Measurements from ENCODE around the gene ARHGAP42.
"Not testable (repeated sequence)": the region's sequence is repeated elsewhere in the genome, so short reads cannot be mapped to it uniquely, and the experiment has no call there.

Gene ARHGAP42

GRCh38 chr11:100965346-100965745 lies 278.3 kb downstream of the ARHGAP42 start:
- DNase-seq (ENCODE audit: low read depth) = no peak

GRCh38 chr11:100966366-100966765 lies 279.3 kb downstream of the ARHGAP42 start:
- DNase-seq (ENCODE audit: low read depth) = no peak

DNA sequence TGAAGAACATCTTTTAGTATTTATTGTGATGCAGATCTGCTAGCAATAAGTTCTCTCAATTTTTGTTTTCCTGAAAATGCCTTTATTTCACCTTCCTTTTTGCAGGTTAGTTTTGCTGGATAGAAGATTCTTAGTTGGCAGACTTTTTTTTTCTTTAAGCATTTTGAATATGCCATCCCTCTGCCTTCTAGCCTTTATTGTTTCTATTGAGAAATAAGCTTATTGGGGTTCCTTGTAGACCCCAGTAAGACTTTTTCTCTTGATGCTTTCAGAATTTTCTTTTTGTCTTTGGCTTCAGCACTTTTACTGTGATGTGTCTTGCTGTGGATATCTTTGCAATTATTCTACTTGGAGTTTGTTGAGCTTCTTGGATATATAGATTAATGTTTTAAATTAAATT lies 281.9 kb downstream of the ARHGAP42 start:
- no peak for DNase-seq (ENCODE audit: low read depth)

- no peak for DNase-seq (ENCODE audit: low read depth)
These were observed 283.4 kb downstream of the ARHGAP42 start for GRCh38 chr11:100970283-100971164.

- DNase-seq (ENCODE audit: low read depth) = no peak
These were observed 285.0 kb downstream of the ARHGAP42 start for GRCh38 chr11:100972046-100972445.

DNA sequence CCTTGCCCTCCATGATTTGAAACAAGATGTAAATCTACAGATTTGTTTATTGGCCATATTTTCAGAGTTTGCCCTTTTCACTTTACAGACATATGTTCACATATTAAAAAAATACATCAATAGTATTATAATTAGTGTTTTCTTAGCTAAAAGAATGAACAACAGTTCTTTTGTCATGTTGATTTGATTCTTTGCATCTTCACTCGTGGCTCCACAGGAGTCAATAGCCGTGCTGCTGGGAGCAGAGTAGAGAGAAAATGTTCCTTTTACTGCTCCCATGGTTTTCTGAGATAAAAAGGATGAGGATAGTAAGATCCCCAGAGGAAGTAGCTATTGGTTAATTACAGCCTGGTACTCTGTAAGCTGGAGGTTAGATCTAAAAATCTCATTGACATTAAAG lies 291.4 kb downstream of the ARHGAP42 start:
- DNase-seq (ENCODE audit: low read depth) = no peak

- DNase-seq (ENCODE audit: low read depth) = no peak
These were observed 291.9 kb downstream of the ARHGAP42 start for GRCh38 chr11:100978939-100979338.

GRCh38 chr11:100980156-100980555 lies 293.1 kb downstream of the ARHGAP42 start:
- DNase-seq (ENCODE audit: low read depth) = peak; percentile 22

GRCh38 chr11:100981196-100981824 lies 294.2 kb downstream of the ARHGAP42 start:
- no peak for DNase-seq (ENCODE audit: low read depth)

DNA sequence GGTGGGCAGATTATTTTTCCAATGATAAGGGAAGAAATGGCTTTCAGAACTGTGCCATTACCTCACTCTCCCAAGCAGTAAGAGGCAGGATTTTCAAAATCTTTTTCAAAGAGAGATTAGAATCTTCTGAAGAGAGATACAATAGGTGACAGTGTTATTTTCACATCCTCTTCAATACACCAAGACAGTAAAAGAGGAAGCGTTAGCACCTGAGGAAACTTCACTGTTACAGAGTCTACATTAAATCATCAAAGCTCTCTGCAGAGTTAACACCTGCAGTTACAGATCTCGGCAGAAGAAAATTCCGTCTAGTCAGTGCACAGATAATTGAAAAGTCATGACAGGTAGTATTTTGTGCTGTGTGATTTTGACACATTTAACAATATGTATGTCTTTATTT lies 297.6 kb downstream of the ARHGAP42 start:
- no peak for DNase-seq (ENCODE audit: low read depth)

- DNase-seq (ENCODE audit: low read depth) = no peak
These were observed 303.8 kb downstream of the ARHGAP42 start for GRCh38 chr11:100990931-100991330.

DNA sequence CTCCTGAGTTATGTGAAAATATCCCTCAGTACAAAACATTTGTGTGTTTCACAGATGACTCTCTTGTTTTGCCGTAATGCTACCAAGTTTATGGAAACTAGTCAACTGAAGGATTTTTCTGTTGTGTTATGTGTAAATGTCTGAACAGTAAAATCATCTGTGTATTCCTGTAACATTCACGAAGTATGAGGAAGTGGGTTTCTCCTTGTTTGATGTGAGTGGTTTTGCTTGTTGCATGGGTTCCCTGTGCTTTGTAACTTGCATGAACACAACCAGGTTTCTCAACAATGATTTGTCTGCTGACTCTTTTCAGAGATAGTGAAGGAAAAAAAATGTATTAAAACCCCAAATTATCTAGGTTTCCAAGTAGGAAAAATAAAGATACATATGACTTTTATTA lies 304.5 kb downstream of the ARHGAP42 start:
- DNase-seq (ENCODE audit: low read depth) = no peak

DNA sequence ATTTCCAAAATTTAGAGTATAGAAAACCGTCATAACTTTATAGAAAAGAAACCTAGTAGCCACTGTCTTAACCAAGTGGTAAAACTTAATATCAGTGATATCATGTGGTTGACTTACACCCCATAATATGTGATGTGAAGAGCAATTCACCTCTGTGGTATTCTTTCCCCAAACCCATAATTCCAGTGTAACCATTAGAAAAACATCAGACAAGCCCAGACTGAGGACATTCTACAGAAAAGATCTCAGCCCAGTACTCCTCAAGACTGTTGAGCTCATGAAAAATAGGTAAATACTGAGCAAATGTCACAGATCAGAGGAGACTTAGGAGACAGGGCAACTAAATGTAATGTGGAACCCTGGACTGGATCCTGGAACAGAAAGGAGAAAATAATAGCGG lies 307.9 kb downstream of the ARHGAP42 start:
- DNase-seq (ENCODE audit: low read depth) = no peak

DNA sequence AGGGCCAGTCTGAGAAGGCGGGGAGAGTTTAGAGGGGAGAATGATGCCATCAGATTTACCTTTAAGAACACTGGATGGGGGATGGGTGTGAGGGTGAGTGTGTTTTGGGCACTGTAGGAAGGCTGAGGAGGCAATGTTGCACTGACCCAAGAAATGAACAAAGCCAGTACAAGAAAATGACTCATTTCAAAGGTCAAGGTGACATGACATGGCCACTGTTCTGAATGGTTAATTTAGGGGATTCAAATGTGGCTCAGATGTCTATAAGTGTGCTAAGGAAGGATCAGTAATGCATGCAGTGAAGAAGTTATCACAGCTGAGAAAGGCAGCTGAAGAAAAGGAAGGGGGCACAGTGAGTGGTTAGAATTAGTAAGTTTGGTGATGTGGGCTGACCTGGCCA lies 312.7 kb downstream of the ARHGAP42 start:
- no peak for DNase-seq (ENCODE audit: low read depth)

DNA sequence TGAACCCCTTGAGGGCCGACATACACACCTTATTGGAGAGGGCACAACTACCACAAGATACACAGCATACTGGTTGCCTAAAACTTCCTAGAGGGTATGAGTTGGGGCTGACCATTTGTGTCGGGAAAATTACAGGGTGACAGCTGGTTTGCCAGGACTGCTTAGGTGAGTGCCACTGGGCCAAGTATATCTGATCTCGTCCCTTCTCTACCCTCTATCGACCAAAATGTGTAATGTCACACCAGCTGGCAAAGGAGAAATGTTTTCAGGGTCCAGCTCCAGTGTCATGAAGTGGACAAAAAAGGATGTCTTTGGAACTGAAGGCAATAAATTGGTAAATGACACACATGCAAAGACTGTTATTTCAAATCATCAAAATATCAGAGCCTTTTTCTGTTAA lies 316.4 kb downstream of the ARHGAP42 start:
- DNase-seq (ENCODE audit: low read depth) = no peak

DNA sequence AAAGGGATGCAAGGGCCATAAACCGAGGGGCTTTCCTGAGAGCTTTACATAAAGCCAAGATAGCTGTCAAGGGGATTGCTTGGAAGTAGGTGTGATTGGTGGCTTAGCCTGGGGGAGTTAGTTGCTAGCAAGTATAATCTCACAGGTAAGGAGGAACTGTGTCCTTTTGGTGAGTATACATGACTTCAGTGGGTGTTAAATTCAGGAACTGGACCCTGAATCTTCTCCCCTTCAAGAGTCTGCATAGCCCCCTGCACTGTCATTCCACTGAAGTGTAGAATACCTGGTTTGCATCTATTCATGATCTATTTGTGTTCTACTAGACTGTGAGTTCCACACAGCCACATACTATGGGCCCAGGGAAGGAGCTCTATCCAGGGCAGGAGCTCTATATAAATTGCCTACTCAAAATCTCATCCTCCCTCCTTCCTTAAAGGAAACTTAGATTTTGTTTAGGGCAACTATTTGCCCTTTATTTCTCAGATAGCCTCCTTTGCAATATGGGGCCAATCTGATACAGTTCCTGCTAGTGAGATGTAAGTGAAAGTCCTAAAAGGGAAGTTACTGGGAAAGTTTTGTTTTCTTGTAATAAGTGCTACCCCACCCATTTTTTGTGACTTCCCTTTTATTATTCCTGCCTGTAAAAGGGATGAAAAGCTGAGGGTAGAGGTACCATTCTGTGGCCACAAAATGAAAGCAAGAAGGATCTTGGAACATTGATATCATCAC lies 322.0 kb downstream of the ARHGAP42 start:
- DNase-seq (ENCODE audit: low read depth) = no peak

GRCh38 chr11:101009690-101010055 lies 322.6 kb downstream of the ARHGAP42 start:
- DNase-seq (ENCODE audit: low read depth) = no peak

DNA sequence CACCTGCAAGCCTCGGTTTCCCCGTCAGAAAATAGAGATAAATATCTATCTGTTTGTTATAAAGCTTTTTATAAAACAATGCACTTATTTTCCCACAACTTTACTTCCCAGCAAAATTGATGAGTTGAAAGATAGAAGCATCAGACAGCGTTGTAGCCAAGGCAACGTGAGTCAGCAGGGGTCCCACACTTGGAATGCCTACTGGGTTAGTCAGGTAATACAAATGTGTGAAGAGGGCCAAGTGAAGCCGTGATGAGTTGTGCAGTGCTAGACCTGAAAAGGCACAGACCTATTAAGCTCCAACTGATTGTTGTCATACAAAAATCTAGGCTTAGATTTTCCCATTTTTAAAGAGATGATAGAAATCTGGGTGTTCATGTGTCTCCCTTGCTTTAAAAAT lies 323.8 kb downstream of the ARHGAP42 start:
- peak; percentile 53 for DNase-seq (ENCODE audit: low read depth)

- no peak for DNase-seq (ENCODE audit: low read depth)
These were observed 324.8 kb downstream of the ARHGAP42 start for GRCh38 chr11:101011881-101012280.

DNA sequence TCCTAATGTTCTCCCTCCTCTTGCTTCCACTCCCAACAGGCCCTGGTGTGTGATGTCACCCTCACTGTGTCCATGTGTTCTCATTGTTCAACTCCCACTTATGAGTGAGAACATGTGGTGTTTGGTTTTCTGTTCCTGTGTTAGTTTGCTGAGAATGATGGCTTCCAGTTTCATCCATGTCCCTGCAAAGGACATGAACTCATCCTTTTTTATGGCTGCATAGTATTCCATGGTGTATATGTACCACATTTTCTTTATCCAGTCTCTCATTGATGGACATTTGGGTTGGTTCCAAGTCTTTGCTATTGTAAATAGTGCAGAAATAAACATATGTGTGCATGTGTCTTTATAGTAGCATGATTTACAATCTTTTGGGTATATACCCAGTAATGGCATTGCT lies 326.6 kb downstream of the ARHGAP42 start:
- not testable (repeated sequence) for DNase-seq (ENCODE audit: low read depth)

- DNase-seq (ENCODE audit: low read depth) = no peak
These were observed 327.7 kb downstream of the ARHGAP42 start for GRCh38 chr11:101014600-101015285.

DNA sequence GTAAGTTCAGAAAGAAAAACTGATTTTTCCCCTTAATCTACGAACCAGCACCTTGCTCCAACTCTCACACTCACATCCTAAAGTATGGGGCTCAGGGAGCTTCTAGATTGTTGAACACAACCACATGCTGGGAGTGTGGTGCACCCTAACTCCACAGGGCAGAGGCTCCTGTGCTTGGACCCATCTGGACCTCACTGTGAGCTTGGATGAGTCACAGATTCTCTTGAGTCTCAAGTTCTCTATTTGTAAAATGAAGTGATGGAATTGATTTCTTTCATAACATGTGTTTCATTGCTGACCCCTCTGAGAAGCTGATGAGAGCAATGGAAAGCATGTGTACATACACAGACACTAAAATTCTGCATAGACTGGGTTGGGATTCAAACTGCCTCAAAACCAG lies 332.8 kb downstream of the ARHGAP42 start:
- DNase-seq (ENCODE audit: low read depth) = no peak

All from HS-5 (cell line).